Naive B cell (primary cell): Measurements from ENCODE around the gene OPTC. TPM values are rescaled to one million over a fixed set of nuclear protein-coding genes. Genes with fewer than 3 reads are reported as not detected.
A peak's percentile ranks its signal among the peaks of the same experiment; 100 is the strongest.

Experiments
- ATAC-seq, 2 donors: fragments of 150-1000 bp; cut with Tn5 transposase; 2 replicates each; pipeline ENCODE4 v1.10.0; 2021; ENCODE audit warnings: low read depth in 2 of 2, mild to moderate bottlenecking in 2 of 2, moderate library complexity in 2 of 2
- DNase-seq: peaks from one replicate; pipeline ENCODE4 v3.0.0; 2022
- H3K27ac Mint-ChIP-seq, 6 donors: one replicate each; pipeline ENCODE4 v1.8.0; 2020 to 2022; ENCODE audit warnings: mild to moderate bottlenecking in 6 of 6, mixed read lengths in 6 of 6, moderate library complexity in 5 of 6, inconsistent platforms in 2 of 6
- H3K27me3 Mint-ChIP-seq, 3 donors: one replicate each; pipeline ENCODE4 v1.8.0; 2021 to 2022; ENCODE audit warnings: mixed read lengths in 3 of 3, mild to moderate bottlenecking in 1 of 3
- H3K36me3 Mint-ChIP-seq, 2 donors: one replicate each; pipeline ENCODE4 v1.8.0; 2020 to 2022; ENCODE audit warnings: mixed read lengths in 2 of 2, inconsistent platforms in 1 of 2, mild to moderate bottlenecking in 1 of 2
- H3K4me1 Mint-ChIP-seq, 3 donors: one replicate each; pipeline ENCODE4 v1.8.0; 2020 to 2022; ENCODE audit warnings: mixed read lengths in 3 of 3, inconsistent platforms in 1 of 3, mild to moderate bottlenecking in 1 of 3, moderate library complexity in 1 of 3
- H3K4me3 Mint-ChIP-seq, 8 donors: one replicate each; pipeline ENCODE4 v1.8.0; 2020 to 2022; ENCODE audit warnings: mild to moderate bottlenecking in 8 of 8, mixed read lengths in 8 of 8, moderate library complexity in 8 of 8, inconsistent platforms in 2 of 8
- H3K9me3 Mint-ChIP-seq, 7 donors: one replicate each; pipeline ENCODE4 v1.8.0; 2020 to 2022; ENCODE audit warnings: mixed read lengths in 7 of 7, mild to moderate bottlenecking in 5 of 7, inconsistent platforms in 2 of 7, moderate library complexity in 1 of 7
- polyA plus RNA-seq, 6 donors: library from polyadenylated mRNA; unstranded; fragments of 300-500 nt; fragmentation: Illumina TruSeq; gene quantifications; one replicate each; pipeline ENCODE4 v1.2.3, GENCODE V29; 2021; ENCODE audit warnings: low read depth in 6 of 6

OPTC gene
- polyA plus RNA-seq, 6 donors from 2014 or later = not detected

DNA sequence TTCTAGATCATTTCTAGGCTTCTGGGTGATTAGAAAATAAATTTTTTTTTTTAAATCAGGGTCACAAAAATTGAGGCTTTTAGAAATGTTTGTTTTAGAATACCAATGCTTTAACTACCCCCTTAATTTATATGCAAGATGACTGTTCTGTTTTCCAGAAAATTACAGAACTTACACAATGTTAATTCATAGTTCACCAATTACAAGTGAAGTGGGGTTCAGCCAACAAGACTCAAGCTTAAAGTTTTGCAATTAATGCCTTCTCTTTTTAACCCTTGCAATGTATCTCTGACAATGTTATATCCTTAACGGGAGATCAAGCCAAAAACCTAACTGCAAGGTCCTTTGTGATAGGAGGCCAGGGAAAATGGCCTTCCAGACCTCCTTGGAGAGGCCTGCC is 12.8 kb upstream of the OPTC start:
- no peak for DNase-seq
- Mint-ChIP-seq H3K4me3 (no peak overlapping the region), H3K36me3 (no peaks in the 10 kb centered on the region), H3K27me3 (peaks cover 0 to 10% (median 5%) of the 10 kb centered on the region in 3 donors), H3K4me1 (peaks cover 13 to 23% (median 18%) of the 10 kb centered on the region in 3 donors), H3K9me3 (no peaks in the 10 kb centered on the region), H3K27ac (no peak overlapping the region)
- no peak for ATAC-seq

DNA sequence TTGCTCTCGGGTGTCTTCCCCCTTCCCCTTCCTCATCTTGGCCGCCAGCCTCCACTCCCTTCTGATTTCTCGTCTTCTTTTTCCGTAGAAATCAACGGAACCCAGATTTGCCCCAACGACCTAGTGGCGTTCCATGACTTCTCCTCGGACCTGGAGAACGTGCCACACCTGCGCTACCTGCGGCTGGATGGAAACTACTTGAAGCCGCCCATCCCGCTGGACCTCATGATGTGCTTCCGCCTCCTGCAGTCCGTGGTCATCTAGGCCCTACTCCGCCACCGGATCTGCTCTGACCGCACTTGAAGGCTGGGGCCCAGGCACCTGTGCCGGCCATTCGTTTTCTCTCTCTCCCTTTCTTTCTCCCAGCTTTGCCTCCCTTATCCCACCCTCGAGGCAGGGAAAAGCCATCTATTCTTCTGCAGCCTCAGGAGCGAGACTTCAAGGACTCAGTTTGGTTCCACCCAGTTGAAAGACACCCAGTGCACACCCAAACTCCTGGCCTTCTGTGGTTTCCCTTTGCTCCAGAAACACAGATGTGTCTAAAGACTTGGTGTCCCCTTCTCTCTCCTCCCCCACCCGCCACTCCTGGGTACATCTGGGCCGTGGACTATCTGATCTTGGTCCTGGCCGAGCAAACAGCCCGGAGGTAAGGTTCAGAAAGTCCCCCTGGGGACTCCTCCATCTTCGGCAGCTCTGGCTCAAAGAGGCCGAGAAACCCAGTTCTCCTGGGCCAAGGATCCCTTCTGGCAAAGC is 7.2 kb upstream of the OPTC start:
- peaks cover 10 to 13% (median 12%) of the 10 kb centered on the region in 3 donors for H3K4me1 Mint-ChIP-seq
- no peaks in the 10 kb centered on the region for H3K36me3 Mint-ChIP-seq
- peak overlapping the region; percentile 36 to 90 (median 84) for H3K4me3 Mint-ChIP-seq
- ATAC-seq (no peak), DNase-seq (no peak)
- no peaks in the 10 kb centered on the region for H3K9me3 Mint-ChIP-seq
- H3K27me3 Mint-ChIP-seq = peaks cover 0 to 12% (median 10%) of the 10 kb centered on the region in 3 donors
- H3K27ac Mint-ChIP-seq = peak overlapping the region in 2 of 6 donors; percentile 37 to 81

DNA sequence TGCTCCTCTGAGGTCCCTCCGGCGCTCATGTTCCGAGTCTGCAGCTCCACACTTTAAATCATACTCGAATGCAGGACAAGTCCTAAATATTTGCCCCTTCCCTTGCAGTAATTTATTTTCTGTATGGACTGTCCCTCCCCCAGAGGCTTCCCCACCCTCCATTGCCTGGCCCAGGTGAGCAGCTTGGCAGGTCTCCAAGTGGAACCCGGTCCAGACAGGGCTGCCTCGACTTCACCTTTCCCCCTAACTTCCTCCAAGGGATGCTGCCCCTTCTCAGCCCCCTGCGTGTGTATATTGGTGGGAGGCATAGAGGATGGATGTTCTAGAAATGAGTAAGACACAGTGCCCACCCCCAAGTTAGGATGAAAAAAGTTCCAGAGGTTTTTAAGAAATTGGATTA is 5.4 kb upstream of the OPTC start:
- Mint-ChIP-seq H3K36me3 (no peaks in the 10 kb centered on the region), H3K4me3 (peak overlapping the region in 4 of 8 donors; percentile 29 to 70 (median 50))

DNA sequence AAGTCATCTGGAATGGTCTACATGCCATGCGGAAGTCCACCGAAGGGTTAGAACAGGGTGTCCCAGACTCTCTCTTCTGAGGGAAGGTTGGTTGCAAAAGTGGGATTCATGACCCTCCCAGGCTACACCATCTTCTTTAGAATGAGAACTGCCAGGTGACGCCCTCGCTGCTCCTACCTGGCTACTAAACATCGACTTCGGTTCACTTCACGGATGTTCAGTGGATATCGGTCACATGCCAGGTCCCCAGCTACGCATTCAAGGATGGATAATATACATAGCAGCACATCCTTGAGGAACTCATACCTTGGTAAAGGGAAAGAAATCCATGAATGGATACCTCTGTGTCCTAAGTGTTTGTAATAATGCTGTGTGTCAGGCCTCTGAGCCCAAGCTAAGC is 3.3 kb upstream of the OPTC start:
- H3K36me3 Mint-ChIP-seq = no peaks in the 10 kb centered on the region
- H3K4me3 Mint-ChIP-seq = no peak overlapping the region
- H3K4me1 Mint-ChIP-seq = peaks cover 10 to 13% (median 12%) of the 10 kb centered on the region in 3 donors
- H3K27ac Mint-ChIP-seq = peak overlapping the region in 1 of 6 donors; percentile 42
- ATAC-seq (no peak), DNase-seq (no peak)
- peaks cover 4 to 31% (median 26%) of the 10 kb centered on the region in 3 donors for H3K27me3 Mint-ChIP-seq
- H3K9me3 Mint-ChIP-seq = no peaks in the 10 kb centered on the region

More for the DNA sequence above, 5.4 kb upstream of the OPTC start:
- Mint-ChIP-seq H3K9me3 (no peaks in the 10 kb centered on the region), H3K27ac (no peak overlapping the region), H3K27me3 (peaks cover 3 to 26% (median 22%) of the 10 kb centered on the region in 3 donors), H3K4me1 (peaks cover 10 to 13% (median 12%) of the 10 kb centered on the region in 3 donors)
- no peak for DNase-seq
- no peak for ATAC-seq

DNA sequence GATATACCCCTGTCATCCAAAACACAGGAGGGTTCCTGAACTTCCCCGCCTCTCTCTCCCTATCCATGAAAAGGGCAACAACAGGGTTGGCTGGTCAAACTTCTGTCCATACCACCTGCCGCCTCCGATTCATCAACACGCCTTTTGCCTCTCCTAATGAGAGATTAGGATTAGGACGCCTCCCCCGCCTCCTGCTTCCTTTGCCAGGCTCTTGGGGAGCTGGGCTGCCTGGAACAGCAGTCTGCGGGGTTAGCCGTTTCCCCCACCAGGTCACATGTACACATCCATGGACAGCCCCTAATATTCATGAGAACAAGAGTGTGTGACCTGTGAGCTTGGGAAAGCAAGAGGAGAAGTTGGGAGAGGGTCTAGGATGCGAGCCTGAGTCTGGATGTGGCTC is 2.3 kb upstream of the OPTC start:
- H3K27me3 Mint-ChIP-seq = peaks cover 4 to 31% (median 29%) of the 10 kb centered on the region in 3 donors
- no peak overlapping the region for H3K4me3 Mint-ChIP-seq
- H3K9me3 Mint-ChIP-seq = no peaks in the 10 kb centered on the region
- H3K4me1 Mint-ChIP-seq = peaks cover 10 to 13% (median 12%) of the 10 kb centered on the region in 3 donors
- H3K27ac Mint-ChIP-seq = peak overlapping the region in 1 of 6 donors; percentile 92
- no peaks in the 10 kb centered on the region for H3K36me3 Mint-ChIP-seq
- DNase-seq (no peak), ATAC-seq (no peak)

DNA sequence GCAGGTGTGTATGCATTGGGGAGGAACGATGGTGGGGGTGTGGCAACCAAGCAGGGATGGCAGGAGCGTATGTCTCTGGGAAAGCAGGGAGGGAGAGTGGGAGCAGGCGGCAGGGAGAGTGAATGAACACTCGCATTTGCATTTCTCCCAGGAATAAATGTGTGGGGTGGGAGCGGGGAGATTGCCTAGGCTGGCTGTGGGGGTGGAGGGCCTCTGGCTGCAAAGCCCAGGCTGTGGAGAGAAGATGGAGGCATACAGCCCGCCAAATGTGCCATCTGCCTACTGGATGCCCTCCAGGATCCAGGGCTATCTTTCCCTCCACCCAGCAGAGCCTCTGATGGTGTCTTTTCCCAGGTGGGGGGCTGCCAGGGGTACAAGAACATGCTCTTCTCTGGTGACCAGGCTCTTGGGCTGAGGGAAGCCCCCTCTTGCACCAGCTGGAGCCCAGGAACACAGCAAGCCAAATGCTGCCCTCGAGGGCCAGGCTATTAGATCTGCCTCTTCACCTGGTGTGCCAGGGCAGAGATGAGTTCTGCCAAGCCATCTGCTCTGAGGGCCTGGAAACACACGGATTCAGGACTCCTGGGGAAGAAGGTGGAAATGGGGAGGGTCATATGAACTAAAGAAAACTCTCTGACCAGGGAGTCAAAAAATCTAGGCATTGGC is 1.7 kb upstream of the OPTC start:
- H3K4me3 Mint-ChIP-seq = peak overlapping the region in 1 of 8 donors; percentile 44
- no peaks in the 10 kb centered on the region for H3K9me3 Mint-ChIP-seq
- DNase-seq = no peak
- ATAC-seq = no peak
- H3K27me3 Mint-ChIP-seq = peaks cover 4 to 32% (median 31%) of the 10 kb centered on the region in 3 donors
- peak overlapping the region in 2 of 6 donors; percentile 72 to 92 for H3K27ac Mint-ChIP-seq
- no peaks in the 10 kb centered on the region for H3K36me3 Mint-ChIP-seq
- peaks cover 8 to 12% (median 11%) of the 10 kb centered on the region in 3 donors for H3K4me1 Mint-ChIP-seq

DNA sequence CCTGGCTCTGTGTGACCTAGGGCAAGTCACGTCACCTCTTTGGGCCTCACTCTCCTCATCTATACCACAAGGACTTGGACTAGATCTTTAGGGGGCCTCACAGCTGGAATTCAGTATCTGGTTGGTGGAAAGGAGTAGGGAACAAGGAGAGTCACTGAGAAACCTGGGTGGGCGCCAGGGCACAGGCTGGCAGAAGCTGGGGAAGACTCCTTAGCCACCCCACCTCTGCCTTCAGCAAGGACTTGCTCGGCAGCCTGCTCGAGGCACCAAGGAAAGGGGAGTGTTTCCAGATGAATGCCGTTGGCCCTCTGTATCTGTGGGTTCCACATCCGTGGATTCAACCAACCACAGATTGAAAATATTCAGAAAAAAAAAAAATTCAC is 1.2 kb upstream of the OPTC start:
- Mint-ChIP-seq H3K27ac (peak overlapping the region in 1 of 6 donors; percentile 72), H3K9me3 (no peaks in the 10 kb centered on the region), H3K4me3 (no peak overlapping the region), H3K4me1 (peaks cover 4 to 8% (median 6%) of the 10 kb centered on the region in 3 donors), H3K27me3 (peaks cover 4 to 32% (median 31%) of the 10 kb centered on the region in 3 donors), H3K36me3 (no peaks in the 10 kb centered on the region)
- ATAC-seq (no peak), DNase-seq (no peak)

DNA sequence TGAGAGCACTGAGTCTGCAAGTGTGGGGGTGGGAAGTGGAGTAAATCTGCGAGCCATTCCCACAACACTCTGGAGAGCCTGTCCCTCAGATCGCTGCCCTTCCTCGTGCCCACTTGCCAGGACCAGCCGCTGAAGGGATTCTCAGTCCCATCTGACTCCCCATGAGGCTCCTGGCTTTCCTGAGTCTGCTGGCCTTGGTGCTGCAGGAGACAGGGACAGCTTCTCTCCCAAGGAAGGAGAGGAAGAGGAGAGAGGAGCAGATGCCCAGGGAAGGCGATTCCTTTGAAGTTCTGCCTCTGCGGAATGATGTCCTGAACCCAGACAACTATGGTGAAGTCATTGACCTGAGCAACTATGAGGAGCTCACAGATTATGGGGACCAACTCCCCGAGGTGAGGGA is 1.9 kb downstream of the OPTC start:
- no peaks in the 10 kb centered on the region for H3K4me1 Mint-ChIP-seq
- no peaks in the 10 kb centered on the region for H3K9me3 Mint-ChIP-seq
- H3K36me3 Mint-ChIP-seq = no peaks in the 10 kb centered on the region
- no peak for DNase-seq
- H3K27ac Mint-ChIP-seq = peak overlapping the region in 1 of 6 donors; percentile 7
- no peak for ATAC-seq
- H3K4me3 Mint-ChIP-seq = no peak overlapping the region
- H3K27me3 Mint-ChIP-seq = peaks cover 7 to 32% (median 28%) of the 10 kb centered on the region in 3 donors

DNA sequence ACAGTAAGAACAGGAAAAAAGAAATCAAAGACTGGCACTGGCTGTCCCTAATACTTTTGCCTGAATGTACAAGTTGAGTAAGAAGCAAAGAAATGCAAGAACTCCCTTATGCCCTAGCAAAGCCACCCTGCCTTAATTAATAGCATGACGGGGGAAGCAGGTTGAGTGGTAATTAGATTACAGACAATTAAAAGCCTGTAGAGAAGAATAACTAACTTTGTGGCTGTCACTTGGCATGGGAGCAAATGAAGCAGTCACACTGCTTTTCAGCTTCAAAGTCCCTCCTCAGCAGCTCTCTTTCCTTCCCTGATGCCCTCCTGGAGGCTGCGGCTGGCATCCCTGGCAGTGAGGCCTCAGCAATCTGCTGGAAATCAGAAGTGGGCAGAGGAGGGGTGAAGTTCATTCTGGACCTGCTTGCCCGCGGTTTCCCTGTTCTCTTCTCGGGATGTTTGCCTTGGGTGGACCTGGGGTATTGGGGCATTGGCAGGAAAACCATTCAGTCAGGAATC is 3.4 kb downstream of the OPTC start:
- H3K27me3 Mint-ChIP-seq = peaks cover 9 to 29% (median 20%) of the 10 kb centered on the region in 3 donors
- H3K4me1 Mint-ChIP-seq = no peaks in the 10 kb centered on the region
- H3K9me3 Mint-ChIP-seq = no peaks in the 10 kb centered on the region
- H3K27ac Mint-ChIP-seq = no peak overlapping the region
- no peak for ATAC-seq
- DNase-seq = no peak
- no peak overlapping the region for H3K4me3 Mint-ChIP-seq
- no peaks in the 10 kb centered on the region for H3K36me3 Mint-ChIP-seq

DNA sequence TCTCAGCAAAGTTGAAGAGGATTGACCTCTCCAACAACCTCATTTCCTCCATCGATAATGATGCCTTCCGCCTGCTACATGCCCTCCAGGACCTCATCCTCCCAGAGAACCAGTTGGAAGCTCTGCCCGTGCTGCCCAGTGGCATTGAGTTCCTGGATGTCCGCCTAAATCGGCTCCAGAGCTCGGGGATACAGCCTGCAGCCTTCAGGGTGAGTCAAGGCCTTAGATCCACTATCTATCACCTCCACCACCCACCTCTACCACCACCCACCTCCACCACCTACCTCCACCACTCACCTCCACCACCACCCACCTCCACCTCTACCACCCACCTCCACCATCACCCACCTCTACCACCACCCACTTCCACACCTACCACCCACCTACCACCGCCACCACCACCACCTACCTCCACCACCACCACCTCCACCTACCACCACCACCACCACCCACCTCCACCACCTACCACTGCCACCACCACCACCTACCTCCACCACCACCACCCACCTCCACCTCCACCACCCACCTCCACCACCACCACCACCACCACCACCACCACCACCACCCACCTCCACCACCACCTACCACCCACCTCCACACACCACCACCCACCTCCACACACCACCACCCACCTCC is 5.8 kb downstream of the OPTC start:
- no peak for ATAC-seq
- Mint-ChIP-seq H3K36me3 (no peaks in the 10 kb centered on the region), H3K4me3 (no peak overlapping the region), H3K4me1 (peaks cover 0 to 4% (median 0%) of the 10 kb centered on the region in 3 donors), H3K9me3 (no peaks in the 10 kb centered on the region), H3K27me3 (peaks cover 9 to 36% (median 24%) of the 10 kb centered on the region in 3 donors), H3K27ac (no peak overlapping the region)
- no peak for DNase-seq

DNA sequence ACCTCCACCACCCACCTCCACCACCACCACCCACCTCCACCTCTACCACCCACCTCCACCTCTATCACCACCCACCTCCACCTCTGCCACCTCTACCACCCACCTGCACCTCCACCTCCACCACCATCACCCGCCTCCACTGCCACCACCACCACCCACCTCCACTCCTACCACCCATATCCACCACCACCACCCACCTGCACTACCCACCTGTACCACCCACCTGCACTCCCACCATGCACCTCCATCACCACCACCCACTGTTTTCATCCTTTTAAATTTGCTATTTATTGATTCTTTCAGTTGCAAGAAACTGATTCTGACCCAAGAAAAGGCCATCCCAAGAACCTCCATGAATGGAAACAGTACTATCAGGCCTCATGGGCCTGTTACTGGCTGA is 6.3 kb downstream of the OPTC start:
- Mint-ChIP-seq H3K27me3 (peaks cover 10 to 36% (median 24%) of the 10 kb centered on the region in 3 donors), H3K36me3 (no peaks in the 10 kb centered on the region), H3K4me3 (no peak overlapping the region), H3K27ac (no peak overlapping the region), H3K9me3 (no peaks in the 10 kb centered on the region), H3K4me1 (peaks cover 0 to 5% (median 0%) of the 10 kb centered on the region in 3 donors)
- DNase-seq (no peak), ATAC-seq (no peak)

DNA sequence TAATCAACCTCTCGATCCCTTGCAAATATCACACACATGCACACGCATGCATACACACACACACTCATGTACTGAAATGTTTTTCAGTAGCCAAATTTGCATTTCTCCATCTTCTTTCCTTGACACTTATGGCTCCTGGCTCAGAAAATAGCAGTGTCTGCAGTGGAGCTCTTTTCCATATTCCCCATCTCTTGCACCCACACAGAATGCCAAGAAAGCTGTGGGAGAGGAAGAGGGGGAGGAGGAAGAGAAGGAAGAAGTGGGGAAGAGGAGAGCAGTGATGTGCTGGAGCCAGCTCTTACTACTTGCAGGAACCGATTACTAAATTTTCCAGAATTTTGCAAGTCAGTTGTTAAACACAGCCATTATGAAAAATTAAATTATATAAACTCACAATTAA is 9.9 kb downstream of the OPTC start:
- peak overlapping the region in 1 of 6 donors; percentile 71 for H3K27ac Mint-ChIP-seq

More for the DNA sequence above, 9.9 kb downstream of the OPTC start:
- no peak for DNase-seq
- no peaks in the 10 kb centered on the region for H3K9me3 Mint-ChIP-seq
- no peak for ATAC-seq
- H3K27me3 Mint-ChIP-seq = peaks cover 10 to 30% (median 24%) of the 10 kb centered on the region in 3 donors
- H3K4me3 Mint-ChIP-seq = no peak overlapping the region
- H3K36me3 Mint-ChIP-seq = no peaks in the 10 kb centered on the region
- peaks cover 0 to 5% (median 3%) of the 10 kb centered on the region in 3 donors for H3K4me1 Mint-ChIP-seq
